Activated T-cell treated with anti-CD3 and anti-CD28 coated beads for 48 hours (primary cell): ENCODE results near the gene NRIP1.

ENCODE experiments used
- DNase-seq: peaks from one replicate; pipeline ENCODE4 v3.0.0-alpha.2; 2020; ENCODE audit warnings: low read depth

Gene NRIP1

GRCh38 chr21:15005391-15005790 lies 59.4 kb downstream of the NRIP1 start:
- no peak for DNase-seq

- no peak for DNase-seq
Observed at GRCh38 chr21:15004721-15005370, 60.0 kb downstream of the NRIP1 start.

- DNase-seq: no peak
Observed at GRCh38 chr21:15003463-15004135, 61.2 kb downstream of the NRIP1 start.

GRCh38 chr21:15001857-15002606 lies 62.8 kb downstream of the NRIP1 start:
- no peak for DNase-seq

GRCh38 chr21:15001113-15001512 lies 63.7 kb downstream of the NRIP1 start:
- DNase-seq: no peak

GRCh38 chr21:15000081-15000480 lies 64.7 kb downstream of the NRIP1 start:
- DNase-seq: no peak

GRCh38 chr21:14998784-14999183 lies 66.0 kb downstream of the NRIP1 start:
- DNase-seq: no peak

- DNase-seq: no peak
Observed at GRCh38 chr21:14998336-14998735, 66.5 kb downstream of the NRIP1 start.

GRCh38 chr21:14995695-14996490 lies 68.9 kb downstream of the NRIP1 start:
- DNase-seq: no peak

GRCh38 chr21:14995226-14995625 lies 69.6 kb downstream of the NRIP1 start:
- no peak for DNase-seq

GRCh38 chr21:14993115-14993514 lies 71.7 kb downstream of the NRIP1 start:
- DNase-seq: no peak

- DNase-seq: no peak
Observed at GRCh38 chr21:14991957-14992356, 72.8 kb downstream of the NRIP1 start.

GRCh38 chr21:14989359-14989758 lies 75.4 kb downstream of the NRIP1 start:
- DNase-seq: no peak

- no peak for DNase-seq
Observed at GRCh38 chr21:14988760-14989159, 76.0 kb downstream of the NRIP1 start.

- DNase-seq: no peak
Observed at GRCh38 chr21:14987370-14988170, 77.2 kb downstream of the NRIP1 start.

- no peak for DNase-seq
Observed at GRCh38 chr21:14985306-14985705, 79.5 kb downstream of the NRIP1 start.

GRCh38 chr21:14982336-14982735 lies 82.5 kb downstream of the NRIP1 start:
- DNase-seq: no peak

- no peak for DNase-seq
Observed at GRCh38 chr21:14981246-14981645, 83.6 kb downstream of the NRIP1 start.

- DNase-seq: no peak
Observed at GRCh38 chr21:14979264-14979663, 85.5 kb downstream of the NRIP1 start.

- no peak for DNase-seq
Observed at GRCh38 chr21:14977814-14978213, 87.0 kb downstream of the NRIP1 start.

GRCh38 chr21:14975136-14975919 lies 89.5 kb downstream of the NRIP1 start:
- no peak for DNase-seq
